GM23338 (cell line): ENCODE measurements around the gene CYFIP2. TPM values are rescaled to one million over a fixed set of nuclear protein-coding genes. Genes with fewer than 3 reads are reported as not detected.

Experiments
- ATAC-seq: fragments of 200-7000 bp; cut with Tn5 transposase; 3 replicates; pipeline ENCODE4 v1.9.1; 2020
- DNase-seq: peaks from one replicate; pipeline ENCODE4 v3.0.0-alpha.2; 2015; ENCODE audit warnings: low spot score
- H2AFZ ChIP-seq: fragments of 200-600 bp; sonication (generic); 2 replicates; pipeline ENCODE4 v1.8.0; 2016; ENCODE audit warnings: antibody characterized with exemption, mild to moderate bottlenecking, moderate library complexity
- H3F3A ChIP-seq: fragments of 200-600 bp; sonication (generic); replicated peaks from 2 replicates; pipeline ENCODE4 v1.8.0; 2017; ENCODE audit warnings: antibody characterized with exemption, mixed run types, low read depth
- H3K27ac ChIP-seq: fragments of 200-600 bp; sonication (generic); 2 replicates; pipeline ENCODE4 v1.6.1; 2016; ENCODE audit warnings: low read depth
- H3K27me3 ChIP-seq: fragments of 200-600 bp; sonication (generic); 2 replicates; pipeline ENCODE4 v1.8.0; 2016; ENCODE audit warnings: mild to moderate bottlenecking, mixed run types, moderate library complexity; ENCODE audit not compliant: insufficient read depth
- H3K36me3 ChIP-seq: fragments of 200-600 bp; sonication (generic); 2 replicates; pipeline ENCODE4 v1.8.0; 2016; ENCODE audit warnings: mild to moderate bottlenecking; ENCODE audit not compliant: insufficient read depth
- H3K4me1 ChIP-seq: fragments of 200-600 bp; sonication (generic); 2 replicates; pipeline ENCODE4 v1.8.0; 2016; ENCODE audit warnings: mild to moderate bottlenecking, moderate library complexity; ENCODE audit not compliant: insufficient read depth
- H3K4me2 ChIP-seq: fragments of 200-600 bp; sonication (generic); 2 replicates; pipeline ENCODE4 v1.7.1; 2017; ENCODE audit warnings: mixed run types
- H3K4me3 ChIP-seq: fragments of 200-600 bp; sonication (generic); 2 replicates; pipeline ENCODE4 v1.6.1; 2016; ENCODE audit warnings: mixed run types
- H3K79me2 ChIP-seq: fragments of 200-600 bp; sonication (generic); replicated peaks from 2 replicates; pipeline ENCODE4 v1.8.0; 2017; ENCODE audit warnings: mild to moderate bottlenecking; ENCODE audit not compliant: insufficient read depth
- H3K9me2 ChIP-seq: fragments of 200-600 bp; sonication (generic); 2 replicates; pipeline ENCODE4 v1.8.0; 2017; ENCODE audit not compliant: insufficient read depth
- H4K20me1 ChIP-seq: fragments of 200-600 bp; sonication (generic); replicated peaks from 2 replicates; pipeline ENCODE4 v1.8.0; 2017; ENCODE audit warnings: mild to moderate bottlenecking; ENCODE audit not compliant: insufficient read depth
- H3K27ac Mint-ChIP-seq: 2 replicates; pipeline ENCODE4 v1.8.0; 2020; ENCODE audit warnings: inconsistent platforms, mild to moderate bottlenecking, moderate library complexity, mixed read lengths
- H3K27me3 Mint-ChIP-seq: 3 replicates; pipeline ENCODE4 v1.8.0; 2022; ENCODE audit warnings: low read depth, mild to moderate bottlenecking, moderate library complexity, mixed read lengths, inconsistent platforms; ENCODE audit not compliant: insufficient read depth, poor library complexity
- H3K36me3 Mint-ChIP-seq: 3 replicates; pipeline ENCODE4 v1.8.0; 2021; ENCODE audit warnings: low read depth, mild to moderate bottlenecking, inconsistent platforms, moderate library complexity, mixed read lengths
- H3K4me1 Mint-ChIP-seq: 3 replicates; pipeline ENCODE4 v1.8.0; 2020; ENCODE audit warnings: mild to moderate bottlenecking, inconsistent platforms, mixed read lengths
- H3K4me3 Mint-ChIP-seq: 3 replicates; pipeline ENCODE4 v1.8.0; 2021; ENCODE audit warnings: moderate library complexity, mild to moderate bottlenecking, inconsistent platforms, mixed read lengths
- H3K9me3 Mint-ChIP-seq: 3 replicates; pipeline ENCODE4 v1.8.0; 2020; ENCODE audit warnings: moderate library complexity, mild to moderate bottlenecking, inconsistent platforms, mixed read lengths
- CTCF ChIP-seq, 2 experiments: fragments of 200-600 bp in 1 of 2; sonication (generic) in 1 of 2; conservative IDR thresholded peaks; 2 replicates each; pipeline versions ENCODE4 v1.5.1 to v1.6.1; 2016 to 2017; ENCODE audit warnings: antibody characterized with exemption in 2 of 2, low read depth in 2 of 2, mild to moderate bottlenecking in 2 of 2, moderate library complexity in 1 of 2
- JUNB ChIP-seq: IDR thresholded peaks from one replicate; pipeline ENCODE4 v1.6.1; 2016; ENCODE audit warnings: antibody characterized with exemption; ENCODE audit not compliant: unreplicated experiment
- ZNF114 ChIP-seq: fragments of 250-450 bp; sonication (Bioruptor Pico); IDR thresholded peaks from 2 replicates; pipeline ENCODE4 v1.5.0; 2020; ENCODE audit warnings: mild to moderate bottlenecking, moderate library complexity
- polyA plus RNA-seq: library from polyadenylated mRNA; unstranded; fragments of >200 nt; fragmentation: Nextera tagmentation; extraction: Ambion mirVana; gene quantifications from 2 replicates; pipeline ENCODE4 v1.2.1, GENCODE V29; 2016
- total RNA-seq: library from RNA; depleted of rRNA; stranded (reverse); fragments of >200 nt; shearing (Covaris generic); gene quantifications from 2 replicates; pipeline ENCODE4 v1.2.3, GENCODE V29; 2014

The CYFIP2 gene
- total and polyA plus RNA-seq, 2 experiments from 2014 or later: 54.1 to 98.4 TPM

- no peak for TF ChIP-seq CTCF (conservative IDR thresholded peaks at IDR 0.05; ENCODE audit: low read depth in 2 of 2)
- TF ChIP-seq JUNB: no peak
These were observed 86.9 kb downstream of the CYFIP2 start (continued) for GRCh38 chr5:157352756-157353340.

- H3K27me3 ChIP-seq: no peaks in the 10 kb centered on the region
- H4K20me1 ChIP-seq: 0 out of 2 replicates have a peak, but pooled peaks cover 4% of the 10 kb centered on the region
- H3K4me2 ChIP-seq: no peak overlapping the region
- H3K27me3 Mint-ChIP-seq: no peaks in the 10 kb centered on the region
- peak; percentile 99 for ATAC-seq
- TF ChIP-seq ZNF114 (CRISPR knock-in tag): no peak
- TF ChIP-seq CTCF (conservative IDR thresholded peaks at IDR 0.05; ENCODE audit: low read depth in 2 of 2): peak; percentile 71 to 77
- H3K27ac Mint-ChIP-seq: no peak overlapping the region
- H2AFZ ChIP-seq: no peak overlapping the region
- no peaks in the 10 kb centered on the region for H3F3A ChIP-seq
- no peaks in the 10 kb centered on the region for H3K79me2 ChIP-seq
- H3K4me1 Mint-ChIP-seq: peaks cover 2% of the 10 kb centered on the region; the same call in 1 of the 3 replicates
- no peak overlapping the region for H3K4me3 ChIP-seq
- no peaks in the 10 kb centered on the region for H3K36me3 ChIP-seq
- peaks cover 9% of the 10 kb centered on the region for H3K36me3 Mint-ChIP-seq
- H3K4me1 ChIP-seq: no peaks in the 10 kb centered on the region
- H3K9me3 Mint-ChIP-seq: no peaks in the 10 kb centered on the region
- no peaks in the 10 kb centered on the region for H3K9me2 ChIP-seq
- peak; percentile 72 for DNase-seq
- no peak overlapping the region for H3K27ac ChIP-seq
- no peak overlapping the region for H3K4me3 Mint-ChIP-seq
These were observed 88.9 kb downstream of the CYFIP2 start for GRCh38 chr5:157354800-157355199.

DNA sequence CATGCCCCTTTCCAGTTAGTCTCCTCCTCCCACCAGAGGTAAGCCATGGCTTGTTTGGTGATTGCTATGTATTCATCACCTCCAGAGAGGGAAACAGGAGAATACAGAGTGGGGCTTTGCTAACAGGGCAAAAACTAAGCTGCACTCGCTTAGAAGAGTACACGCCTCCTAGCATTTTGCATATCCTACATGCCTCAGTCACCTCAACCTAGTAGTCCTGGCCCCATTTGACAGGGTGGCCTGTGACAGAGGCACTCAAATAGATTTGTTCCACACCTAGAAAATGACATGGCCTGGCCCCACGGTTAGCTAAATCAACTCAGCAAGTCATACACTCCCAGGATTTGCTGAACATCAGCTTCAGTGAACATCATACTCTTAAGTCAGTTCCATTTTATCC lies 90.7 kb downstream of the CYFIP2 start:
- Histone ChIP-seq H3K4me2 (no peak overlapping the region), H3K4me3 (no peak overlapping the region), H4K20me1 (no peaks in the 10 kb centered on the region), H3K9me2 (no peaks in the 10 kb centered on the region), H3K27ac (no peak overlapping the region), H3K79me2 (no peaks in the 10 kb centered on the region), H3F3A (no peaks in the 10 kb centered on the region), H2AFZ (no peak overlapping the region), H3K36me3 (no peaks in the 10 kb centered on the region), H3K27me3 (no peaks in the 10 kb centered on the region), H3K4me1 (no peaks in the 10 kb centered on the region)
- TF ChIP-seq ZNF114 (CRISPR knock-in tag): no peak
- H3K4me1 Mint-ChIP-seq: peaks cover 2% of the 10 kb centered on the region; the same call in 1 of the 3 replicates
- peaks cover 21% of the 10 kb centered on the region for H3K36me3 Mint-ChIP-seq
- ATAC-seq (no peak), DNase-seq (no peak)
- no peaks in the 10 kb centered on the region for H3K27me3 Mint-ChIP-seq
- H3K4me3 Mint-ChIP-seq: no peak overlapping the region
- no peak overlapping the region for H3K27ac Mint-ChIP-seq
- H3K9me3 Mint-ChIP-seq: no peaks in the 10 kb centered on the region
